HG03045 (cell line): Measurements from ENCODE around the gene CBLC.

ENCODE experiments used
- ATAC-seq: cut with Tn5 transposase; IDR thresholded peaks from one replicate; pipeline ENCODE4 v1.9.1; 2021; ENCODE audit warnings: mild to moderate bottlenecking, moderate library complexity; ENCODE audit not compliant: unreplicated experiment

CBLC gene

GRCh38 chr19:44848036-44848811 is 70.5 kb downstream of the CBLC start:
- ATAC-seq = no peak

- ATAC-seq = no peak
These were observed 71.2 kb downstream of the CBLC start for GRCh38 chr19:44848812-44849447.
